HG02870 (cell line): ENCODE results near the gene MGMT.

Experiments
- ATAC-seq: cut with Tn5 transposase; IDR thresholded peaks from one replicate; pipeline ENCODE4 v1.9.1; 2021; ENCODE audit warnings: mild to moderate bottlenecking, moderate library complexity; ENCODE audit not compliant: unreplicated experiment

The MGMT gene

GRCh38 chr10:129648856-129649255 lies 181.8 kb downstream of the MGMT start:
- no peak for ATAC-seq

- ATAC-seq: no peak
These were observed 185.0 kb downstream of the MGMT start for GRCh38 chr10:129652021-129652420.

- ATAC-seq: no peak
These were observed 185.6 kb downstream of the MGMT start for GRCh38 chr10:129652521-129653201.

GRCh38 chr10:129653428-129653827 lies 186.4 kb downstream of the MGMT start:
- no peak for ATAC-seq

- no peak for ATAC-seq
These were observed 186.8 kb downstream of the MGMT start for GRCh38 chr10:129653861-129654260.

GRCh38 chr10:129654461-129654860 lies 187.4 kb downstream of the MGMT start:
- no peak for ATAC-seq

GRCh38 chr10:129655007-129655678 lies 188.1 kb downstream of the MGMT start:
- no peak for ATAC-seq

- no peak for ATAC-seq
These were observed 188.6 kb downstream of the MGMT start for GRCh38 chr10:129655679-129656031.

- no peak for ATAC-seq
These were observed 189.6 kb downstream of the MGMT start for GRCh38 chr10:129656642-129657041.

- no peak for ATAC-seq
These were observed 190.4 kb downstream of the MGMT start for GRCh38 chr10:129657297-129658017.

GRCh38 chr10:129658376-129659072 lies 191.5 kb downstream of the MGMT start:
- ATAC-seq: no peak

- no peak for ATAC-seq
These were observed 192.6 kb downstream of the MGMT start for GRCh38 chr10:129659508-129660268.

GRCh38 chr10:129660569-129660968 lies 193.5 kb downstream of the MGMT start:
- ATAC-seq: no peak

- no peak for ATAC-seq
These were observed 195.4 kb downstream of the MGMT start for GRCh38 chr10:129662426-129662825.

GRCh38 chr10:129670124-129670523 lies 203.1 kb downstream of the MGMT start:
- ATAC-seq: no peak

- no peak for ATAC-seq
These were observed 206.3 kb downstream of the MGMT start for GRCh38 chr10:129673292-129673691.

GRCh38 chr10:129675027-129675769 lies 208.2 kb downstream of the MGMT start:
- ATAC-seq: no peak

- no peak for ATAC-seq
These were observed 209.0 kb downstream of the MGMT start for GRCh38 chr10:129676014-129676413.

- no peak for ATAC-seq
These were observed 210.4 kb downstream of the MGMT start for GRCh38 chr10:129677377-129677927.

- ATAC-seq: no peak
These were observed 211.1 kb downstream of the MGMT start for GRCh38 chr10:129678186-129678585.
